GM13977 (cell line): Measurements from ENCODE around the gene NHP2.

Source experiments
- DNase-seq: peaks from one replicate; pipeline ENCODE4 v3.0.0; 2012; ENCODE audit warnings: low spot score
- CTCF ChIP-seq: IDR thresholded peaks from 2 replicates; pipeline ENCODE4 v1.5.1; 2012; ENCODE audit warnings: mild to moderate bottlenecking, control low read depth; ENCODE audit not compliant: insufficient read depth; ENCODE audit errors: extremely low read depth, missing control alignments
- in situ Hi-C: fragments of 300-500 bp; cut with MboI; formaldehyde crosslinking; loops from one replicate; pipeline ENCODE4 v1.12.0; 2022; ENCODE audit warnings: low sequenced_read_pairs, low pct_unique_long_range_greater_than_20kb, mixed read lengths, inconsistent platforms; ENCODE audit not compliant: unreplicated experiment

NHP2 gene

GRCh38 chr5:178104492-178104891, 49.2 kb downstream of the NHP2 start:
- in situ Hi-C loops: no loop called here
- DNase-seq: no peak
- TF ChIP-seq CTCF: no peak

GRCh38 chr5:178103612-178104011, 50.1 kb downstream of the NHP2 start:
- no peak for TF ChIP-seq CTCF
- DNase-seq: no peak
- in situ Hi-C loops: no loop called here
